Measurements from ENCODE around the gene SYCN.

The SYCN gene

GRCh38 chr19:39167461-39168257, 36.4 kb downstream of the SYCN start:
- peaks cover 32% of the 10 kb centered on the region for H3K4me1 ChIP-seq (ENCODE audit: control insufficient read depth, insufficient read depth, low read depth, low read length)
- no peak overlapping the region for H2AK5ac ChIP-seq (ENCODE audit: low read length, severe bottlenecking)
- no peak for DNase-seq
- H3K23ac ChIP-seq (ENCODE audit: low read length in 2 of 2): no peak overlapping the region
- H2BK12ac ChIP-seq (ENCODE audit: low read length in 2 of 2): no peak overlapping the region
- H3K14ac ChIP-seq (ENCODE audit: low read length in 2 of 2): no peak overlapping the region
- no peak overlapping the region for H3K18ac ChIP-seq (ENCODE audit: low read depth in 1 of 2, low read length in 2 of 2)
- no peak overlapping the region for H3K4me2 ChIP-seq (ENCODE audit: low read length, poor library complexity, severe bottlenecking)
- H3K9me3 ChIP-seq (ENCODE audit: control insufficient read depth, low read length): no peaks in the 10 kb centered on the region
- H3K9ac ChIP-seq (ENCODE audit: low read length): no peak overlapping the region
- WGBS: 84% methylated on average over 20 of the region's 25 CpGs
- H3K4ac ChIP-seq (ENCODE audit: low read depth in 1 of 2, low read length in 2 of 2): no peak overlapping the region
- no peak overlapping the region for H3K4me3 ChIP-seq (ENCODE audit: insufficient read depth in 1 of 2, low read depth in 1 of 2, low read length in 2 of 2)
- no peak overlapping the region for H3K27ac ChIP-seq (ENCODE audit: low read length, poor library complexity, severe bottlenecking)
- H2AFZ ChIP-seq (ENCODE audit: low read depth, low read length): no peak overlapping the region
- H3K36me3 ChIP-seq (ENCODE audit: control insufficient read depth in 1 of 2, insufficient read depth in 2 of 2, low read depth in 1 of 2, low read length in 2 of 2): peaks cover 6 to 60% of the 10 kb centered on the region in 2 experiments
- H4K91ac ChIP-seq (ENCODE audit: low read length): no peak overlapping the region
- no peaks in the 10 kb centered on the region for H3K27me3 ChIP-seq (ENCODE audit: control insufficient read depth in 1 of 2, insufficient read depth in 1 of 2, low read length in 2 of 2)
- no peak overlapping the region for H4K8ac ChIP-seq (ENCODE audit: low read length)
- peaks cover 66% of the 10 kb centered on the region for H3K79me1 ChIP-seq (replicated peaks; ENCODE audit: low read length, poor library complexity, severe bottlenecking)
- no peak overlapping the region for H2BK15ac ChIP-seq (ENCODE audit: low read depth, poor library complexity, severe bottlenecking)
- H2BK5ac ChIP-seq (ENCODE audit: low read depth, low read length, poor library complexity, severe bottlenecking): no peak overlapping the region
- no peak overlapping the region for H2BK120ac ChIP-seq (ENCODE audit: low read depth, low read length)

GRCh38 chr19:39166571-39167391, 37.3 kb downstream of the SYCN start:
- H4K8ac ChIP-seq (ENCODE audit: low read length): no peak overlapping the region
- H4K91ac ChIP-seq (ENCODE audit: low read length): no peak overlapping the region
- peaks cover 6 to 52% of the 10 kb centered on the region in 2 experiments for H3K36me3 ChIP-seq (ENCODE audit: control insufficient read depth in 1 of 2, insufficient read depth in 2 of 2, low read depth in 1 of 2, low read length in 2 of 2)
- H2AK5ac ChIP-seq (ENCODE audit: low read length, severe bottlenecking): no peak overlapping the region
- DNase-seq: no peak
- WGBS: 76% methylated on average over 24 of the region's 24 CpGs
- H2BK120ac ChIP-seq (ENCODE audit: low read depth, low read length): no peak overlapping the region
- H3K79me1 ChIP-seq (replicated peaks; ENCODE audit: low read length, poor library complexity, severe bottlenecking): peaks cover 67% of the 10 kb centered on the region
- H3K4me3 ChIP-seq (ENCODE audit: insufficient read depth in 1 of 2, low read depth in 1 of 2, low read length in 2 of 2): no peak overlapping the region
- no peak overlapping the region for H2BK5ac ChIP-seq (ENCODE audit: low read depth, low read length, poor library complexity, severe bottlenecking)
- H3K27me3 ChIP-seq (ENCODE audit: control insufficient read depth in 1 of 2, insufficient read depth in 1 of 2, low read length in 2 of 2): no peaks in the 10 kb centered on the region
- no peak overlapping the region for H3K18ac ChIP-seq (ENCODE audit: low read depth in 1 of 2, low read length in 2 of 2)
- H2AFZ ChIP-seq (ENCODE audit: low read depth, low read length): no peak overlapping the region
- H3K4me1 ChIP-seq (ENCODE audit: control insufficient read depth, insufficient read depth, low read depth, low read length): peaks cover 29% of the 10 kb centered on the region
- no peak overlapping the region for H3K4ac ChIP-seq (ENCODE audit: low read depth in 1 of 2, low read length in 2 of 2)
- H2BK15ac ChIP-seq (ENCODE audit: low read depth, poor library complexity, severe bottlenecking): no peak overlapping the region
- no peaks in the 10 kb centered on the region for H3K9me3 ChIP-seq (ENCODE audit: control insufficient read depth, low read length)
- no peak overlapping the region for H3K9ac ChIP-seq (ENCODE audit: low read length)
- no peak overlapping the region for H3K14ac ChIP-seq (ENCODE audit: low read length in 2 of 2)
- H3K23ac ChIP-seq (ENCODE audit: low read length in 2 of 2): no peak overlapping the region
- no peak overlapping the region for H2BK12ac ChIP-seq (ENCODE audit: low read length in 2 of 2)
- no peak overlapping the region for H3K4me2 ChIP-seq (ENCODE audit: low read length, poor library complexity, severe bottlenecking)
- no peak overlapping the region for H3K27ac ChIP-seq (ENCODE audit: low read length, poor library complexity, severe bottlenecking)

- Histone ChIP-seq H3K4me2 (ENCODE audit: low read length, poor library complexity, severe bottlenecking) (no peak overlapping the region), H3K18ac (ENCODE audit: low read depth in 1 of 2, low read length in 2 of 2) (no peak overlapping the region), H2BK12ac (ENCODE audit: low read length in 2 of 2) (no peak overlapping the region), H3K9me3 (ENCODE audit: control insufficient read depth, low read length) (no peaks in the 10 kb centered on the region), H3K79me1 (replicated peaks; ENCODE audit: low read length, poor library complexity, severe bottlenecking) (peaks cover 74% of the 10 kb centered on the region), H2AFZ (ENCODE audit: low read depth, low read length) (no peak overlapping the region), H3K27ac (ENCODE audit: low read length, poor library complexity, severe bottlenecking) (no peak overlapping the region), H3K9ac (ENCODE audit: low read length) (no peak overlapping the region), H3K4me1 (ENCODE audit: control insufficient read depth, insufficient read depth, low read depth, low read length) (peaks cover 24% of the 10 kb centered on the region), H4K8ac (ENCODE audit: low read length) (no peak overlapping the region), H2AK5ac (ENCODE audit: low read length, severe bottlenecking) (no peak overlapping the region), H2BK15ac (ENCODE audit: low read depth, poor library complexity, severe bottlenecking) (no peak overlapping the region), H3K4ac (ENCODE audit: low read depth in 1 of 2, low read length in 2 of 2) (no peak overlapping the region), H3K27me3 (ENCODE audit: control insufficient read depth in 1 of 2, insufficient read depth in 1 of 2, low read length in 2 of 2) (no peaks in the 10 kb centered on the region), H4K91ac (ENCODE audit: low read length) (no peak overlapping the region), H3K36me3 (ENCODE audit: control insufficient read depth in 1 of 2, insufficient read depth in 2 of 2, low read depth in 1 of 2, low read length in 2 of 2) (peaks cover 5 to 49% of the 10 kb centered on the region in 2 experiments), H2BK5ac (ENCODE audit: low read depth, low read length, poor library complexity, severe bottlenecking) (no peak overlapping the region), H2BK120ac (ENCODE audit: low read depth, low read length) (no peak overlapping the region), H3K14ac (ENCODE audit: low read length in 2 of 2) (no peak overlapping the region), H3K23ac (ENCODE audit: low read length in 2 of 2) (no peak overlapping the region), H3K4me3 (ENCODE audit: insufficient read depth in 1 of 2, low read depth in 1 of 2, low read length in 2 of 2) (no peak overlapping the region)
- no peak for DNase-seq
- WGBS: 91% methylated on average over 7 of the region's 7 CpGs
Observed at GRCh38 chr19:39165857-39166256, 38.2 kb downstream of the SYCN start.

- Histone ChIP-seq H3K79me1 (replicated peaks; ENCODE audit: low read length, poor library complexity, severe bottlenecking) (peaks cover 76% of the 10 kb centered on the region), H3K9me3 (ENCODE audit: control insufficient read depth, low read length) (no peaks in the 10 kb centered on the region), H3K18ac (ENCODE audit: low read depth in 1 of 2, low read length in 2 of 2) (no peak overlapping the region), H4K91ac (ENCODE audit: low read length) (no peak overlapping the region), H2BK120ac (ENCODE audit: low read depth, low read length) (no peak overlapping the region), H3K27me3 (ENCODE audit: control insufficient read depth in 1 of 2, insufficient read depth in 1 of 2, low read length in 2 of 2) (no peaks in the 10 kb centered on the region), H3K4me1 (ENCODE audit: control insufficient read depth, insufficient read depth, low read depth, low read length) (peaks cover 20% of the 10 kb centered on the region), H3K9ac (ENCODE audit: low read length) (no peak overlapping the region), H2BK5ac (ENCODE audit: low read depth, low read length, poor library complexity, severe bottlenecking) (no peak overlapping the region), H2BK12ac (ENCODE audit: low read length in 2 of 2) (no peak overlapping the region), H3K36me3 (ENCODE audit: control insufficient read depth in 1 of 2, insufficient read depth in 2 of 2, low read depth in 1 of 2, low read length in 2 of 2) (peaks cover 0 to 40% of the 10 kb centered on the region in 2 experiments), H3K14ac (ENCODE audit: low read length in 2 of 2) (no peak overlapping the region), H2AK5ac (ENCODE audit: low read length, severe bottlenecking) (no peak overlapping the region), H3K4me2 (ENCODE audit: low read length, poor library complexity, severe bottlenecking) (no peak overlapping the region), H3K4me3 (ENCODE audit: insufficient read depth in 1 of 2, low read depth in 1 of 2, low read length in 2 of 2) (no peak overlapping the region), H2BK15ac (ENCODE audit: low read depth, poor library complexity, severe bottlenecking) (no peak overlapping the region), H3K27ac (ENCODE audit: low read length, poor library complexity, severe bottlenecking) (no peak overlapping the region), H2AFZ (ENCODE audit: low read depth, low read length) (no peak overlapping the region), H3K4ac (ENCODE audit: low read depth in 1 of 2, low read length in 2 of 2) (no peak overlapping the region), H4K8ac (ENCODE audit: low read length) (no peak overlapping the region), H3K23ac (ENCODE audit: low read length in 2 of 2) (no peak overlapping the region)
- no peak for DNase-seq
- 96% methylated on average over 6 of the region's 6 CpGs for WGBS
Observed at GRCh38 chr19:39164289-39164688, 39.8 kb downstream of the SYCN start.
